ENCODE measurements around the gene MOCS3.

MOCS3 gene

GRCh38 chr20:50982363-50982762 is 23.7 kb downstream of the MOCS3 start:
- DNase-seq: peak; percentile 48 to 54

DNA sequence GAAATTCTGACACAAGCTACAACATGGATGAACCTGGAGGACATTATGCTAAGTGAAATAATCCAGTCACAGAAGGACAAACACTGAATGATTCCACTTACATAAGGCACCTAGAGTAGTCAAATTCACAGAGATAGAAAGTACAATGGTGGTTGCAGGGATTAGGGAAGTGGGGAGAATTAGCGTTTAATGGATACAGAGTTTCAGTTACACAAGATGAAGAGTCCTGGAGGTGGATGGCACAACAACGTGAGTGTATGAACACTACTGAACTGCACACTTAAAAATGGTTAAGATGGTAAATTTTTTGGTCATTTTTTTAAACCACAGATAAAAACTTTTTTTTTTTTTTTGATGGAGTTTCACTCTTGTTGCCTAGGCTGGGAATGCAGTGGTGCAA is 24.7 kb downstream of the MOCS3 start:
- DNase-seq: peak; percentile 50

- peak; percentile 80 to 84 for DNase-seq
Measured at GRCh38 chr20:50987493-50988210, 29.0 kb downstream of the MOCS3 start.

- DNase-seq: no peak
Measured at GRCh38 chr20:50991076-50991475, 32.5 kb downstream of the MOCS3 start.

GRCh38 chr20:50992336-50992732 is 33.7 kb downstream of the MOCS3 start:
- no peak for DNase-seq

GRCh38 chr20:50992733-50993457 is 34.3 kb downstream of the MOCS3 start:
- DNase-seq: peak; percentile 51 to 60

- DNase-seq: no peak
Measured at GRCh38 chr20:50993876-50994275, 35.3 kb downstream of the MOCS3 start.

GRCh38 chr20:50995506-50995905 is 36.9 kb downstream of the MOCS3 start:
- DNase-seq: no peak

GRCh38 chr20:50996901-50997865 is 38.6 kb downstream of the MOCS3 start:
- DNase-seq: no peak

DNA sequence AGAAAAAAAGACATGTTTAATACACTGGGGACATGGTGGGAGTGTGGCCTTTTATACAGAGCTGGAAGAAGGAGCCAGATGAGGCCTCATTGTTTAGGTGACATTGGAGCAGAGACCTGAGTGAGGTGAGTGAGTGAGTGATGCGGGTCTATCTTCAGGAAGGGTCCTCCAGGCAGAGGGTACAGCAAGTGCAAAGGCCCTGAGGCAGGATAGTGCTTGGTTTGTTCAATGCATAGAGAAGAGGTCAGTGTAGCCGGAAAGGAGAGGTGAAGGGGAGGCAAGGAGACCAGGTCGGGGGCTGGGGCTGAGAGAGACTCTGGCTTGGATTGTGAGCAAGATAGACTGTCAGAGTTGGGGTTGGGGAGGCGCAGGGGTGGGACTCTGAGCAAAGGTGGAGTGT is 40.7 kb downstream of the MOCS3 start:
- DNase-seq: no peak

DNA sequence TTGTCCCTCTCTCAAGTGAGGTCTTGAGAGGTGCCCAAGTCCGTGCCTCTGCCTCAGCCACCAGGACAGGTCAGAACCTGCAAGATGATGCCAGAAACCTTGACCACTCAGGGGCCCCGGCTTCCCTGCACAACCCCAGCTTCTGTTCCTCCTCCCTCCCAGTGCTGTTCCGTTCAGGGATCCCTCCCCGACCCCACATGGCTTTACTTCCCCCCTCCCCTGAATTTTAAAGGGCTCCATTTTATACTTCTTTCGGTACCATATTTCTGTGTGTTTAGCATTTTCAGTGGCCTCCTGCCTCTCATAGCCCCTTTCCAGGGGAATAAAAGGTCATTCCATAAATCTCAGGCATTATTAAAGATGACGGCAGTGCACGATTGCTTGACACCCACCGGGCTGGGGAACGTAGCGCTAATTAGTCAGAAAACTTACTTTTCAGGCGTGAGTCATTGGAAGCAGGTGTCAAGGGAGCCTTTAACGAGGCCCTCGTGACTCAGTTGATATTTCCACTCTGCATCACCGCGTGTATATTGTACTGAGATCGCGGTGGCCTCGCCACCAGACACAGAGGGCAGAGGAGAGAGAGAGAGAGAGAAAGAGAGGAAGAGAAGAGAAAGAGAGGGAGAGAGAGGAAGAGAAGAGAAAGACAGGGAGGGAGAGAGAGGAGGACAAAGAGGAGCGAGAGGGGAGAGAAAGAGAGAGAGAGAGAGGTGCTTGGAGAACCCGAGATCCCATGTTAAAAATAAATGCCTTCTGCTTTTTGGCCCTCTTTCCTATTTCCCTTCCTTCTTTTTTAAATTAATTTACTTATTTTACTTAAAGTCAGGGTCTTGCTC is 43.0 kb downstream of the MOCS3 start:
- no peak for DNase-seq

DNA sequence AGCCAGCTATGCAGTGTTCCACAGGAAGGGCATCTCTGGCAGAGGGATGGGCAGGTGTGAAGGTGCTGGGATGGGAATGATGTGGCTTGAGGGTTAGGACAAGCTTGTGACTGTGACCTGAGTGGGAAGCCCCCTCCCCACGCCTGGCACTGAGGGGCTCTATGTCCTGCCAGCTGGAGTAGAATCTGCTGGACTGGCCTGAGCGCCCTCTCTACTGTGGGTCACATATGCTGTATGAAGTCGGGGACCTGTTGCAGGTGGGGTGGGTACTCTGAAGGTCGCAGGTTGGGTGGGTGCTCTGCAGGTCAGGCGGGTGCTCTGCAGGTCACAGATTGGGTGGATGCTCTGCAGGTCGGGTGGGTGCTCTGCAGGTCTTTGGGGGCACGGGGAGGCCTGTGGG is 44.0 kb downstream of the MOCS3 start:
- no peak for DNase-seq

DNA sequence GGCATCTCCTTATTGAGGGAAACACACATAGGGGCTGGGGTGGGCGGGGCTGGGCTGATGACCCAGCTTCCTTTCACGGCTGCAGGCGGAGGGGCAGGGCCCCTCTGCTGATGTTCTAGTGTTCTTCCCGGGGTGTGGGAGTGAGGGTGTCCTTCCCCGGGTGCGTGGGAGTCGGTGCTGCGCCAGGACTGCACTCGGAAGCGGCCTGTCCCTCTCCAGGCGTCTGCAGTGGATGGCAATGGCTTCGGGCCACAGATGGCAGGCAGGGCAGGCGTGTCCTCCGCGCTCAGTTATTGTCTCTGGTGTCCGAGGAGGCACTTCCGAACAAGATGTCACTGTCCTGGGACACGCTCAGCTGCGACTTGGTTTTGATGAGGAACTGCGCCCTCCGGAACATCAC is 45.1 kb downstream of the MOCS3 start:
- DNase-seq: no peak

DNA sequence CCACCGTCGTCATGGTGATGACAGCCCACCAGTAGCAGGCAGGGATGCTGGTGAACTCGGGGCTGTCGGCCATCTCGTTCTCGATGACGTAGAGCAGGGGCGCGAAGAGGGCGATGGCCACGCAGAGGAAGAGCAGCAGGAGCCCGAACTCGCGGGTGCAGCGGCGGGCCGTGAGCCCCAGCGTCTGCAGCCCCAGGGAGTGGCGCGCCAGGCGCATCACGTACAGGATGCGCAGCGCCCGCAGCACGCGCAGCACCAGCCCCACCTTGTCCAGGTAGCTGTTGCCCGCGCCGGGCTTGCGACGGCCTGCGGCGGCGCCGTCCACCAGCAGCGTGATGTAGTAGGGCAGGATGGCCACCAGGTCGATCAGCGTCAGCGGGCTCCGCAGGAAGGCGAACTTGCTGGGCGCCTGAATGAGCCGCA is 45.7 kb downstream of the MOCS3 start:
- no peak for DNase-seq

DNA sequence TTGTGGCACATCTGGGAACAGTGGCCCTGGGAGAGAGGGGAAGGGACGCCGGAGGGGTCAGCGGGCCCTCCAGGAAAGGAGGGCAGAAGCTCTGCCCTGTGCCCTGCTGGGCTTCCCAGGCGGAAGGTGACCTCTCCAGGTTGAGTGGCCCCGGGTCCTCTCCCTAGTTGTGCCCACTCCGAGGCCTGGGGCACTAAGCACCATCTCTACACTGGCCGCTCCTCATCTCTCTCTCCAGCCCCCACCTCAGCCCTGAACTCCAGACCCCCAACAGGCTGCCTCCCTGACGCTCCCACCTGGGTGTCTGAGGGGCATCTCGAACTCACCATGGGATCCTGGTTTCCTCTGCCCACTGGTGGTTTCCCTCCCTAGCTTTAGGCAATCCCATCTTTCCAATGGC is 46.2 kb downstream of the MOCS3 start:
- DNase-seq: no peak

DNA sequence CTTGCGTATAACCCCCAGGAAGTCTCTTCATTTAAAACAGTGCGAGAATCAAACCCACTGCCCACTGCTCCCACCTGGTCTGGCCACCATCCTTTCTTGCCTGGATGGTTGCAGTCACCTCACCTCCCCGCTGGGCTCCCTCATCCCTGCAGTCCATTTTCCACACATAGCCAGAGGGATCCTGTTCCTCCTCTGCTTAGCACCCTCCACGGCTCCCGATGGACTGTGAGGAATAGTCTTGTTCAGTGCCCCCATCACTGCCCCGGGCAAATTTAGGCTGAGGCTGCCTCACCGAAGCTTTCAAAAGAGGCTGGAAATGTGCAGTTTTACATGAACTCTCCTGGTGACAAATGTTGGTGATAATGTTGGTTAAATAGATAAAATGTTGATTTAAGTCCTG is 46.6 kb downstream of the MOCS3 start:
- no peak for DNase-seq

GRCh38 chr20:51008718-51009117 is 50.1 kb downstream of the MOCS3 start:
- no peak for DNase-seq

GRCh38 chr20:51009303-51010042 is 50.9 kb downstream of the MOCS3 start:
- no peak for DNase-seq

DNA sequence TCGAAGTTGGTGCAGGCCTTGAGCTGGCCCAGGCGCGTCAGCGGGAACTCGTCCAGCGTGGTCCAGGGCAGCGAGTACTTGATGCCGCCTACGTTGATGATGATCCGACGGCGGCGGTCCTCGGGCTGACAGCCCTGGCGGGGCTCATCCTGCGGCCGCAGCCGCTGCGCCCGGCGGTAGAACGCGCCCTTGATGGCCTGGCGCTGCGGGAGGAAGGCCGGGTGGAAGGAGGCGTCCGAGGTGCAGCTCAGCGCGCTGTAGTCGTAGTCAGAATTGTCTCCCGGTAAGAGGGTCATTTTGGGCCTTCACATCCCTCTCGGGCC is 51.4 kb downstream of the MOCS3 start:
- no peak for DNase-seq

- no peak for DNase-seq
Measured at GRCh38 chr20:51010932-51011331, 52.3 kb downstream of the MOCS3 start.

DNA sequence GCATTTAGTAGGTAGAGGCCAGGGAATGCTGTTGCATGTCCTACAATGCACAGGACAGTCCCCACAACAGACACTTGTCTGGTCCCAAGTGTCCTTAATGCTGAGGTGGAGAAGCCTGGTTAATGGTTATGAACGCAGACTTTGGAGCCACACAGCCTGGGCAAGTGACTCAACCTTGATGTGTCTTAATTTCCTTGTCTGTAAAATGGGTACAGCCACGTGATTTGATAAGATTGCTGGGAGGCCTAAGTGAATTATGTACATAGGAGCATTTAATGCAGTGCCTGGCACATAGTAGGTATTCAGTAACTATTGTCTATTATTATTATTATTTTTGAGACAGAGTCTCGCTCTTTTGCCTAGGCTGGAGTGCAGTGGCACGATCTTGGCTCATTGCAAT is 52.9 kb downstream of the MOCS3 start:
- DNase-seq: no peak

- no peak for DNase-seq
Measured at GRCh38 chr20:51012357-51012756, 53.7 kb downstream of the MOCS3 start.
